HG03025 (cell line): Measurements from ENCODE around the gene GRHL1.
"Not testable (repeated sequence)": the region's sequence is repeated elsewhere in the genome, so short reads cannot be mapped to it uniquely, and the experiment has no call there.

Experiments
- ATAC-seq: cut with Tn5 transposase; IDR thresholded peaks from one replicate; pipeline ENCODE4 v1.9.1; 2021; ENCODE audit warnings: mild to moderate bottlenecking, moderate library complexity; ENCODE audit not compliant: unreplicated experiment, low FRiP score

GRHL1 gene

GRCh38 chr2:9951522-9952285 is at the start of gene GRHL1:
Gene GRHL1 (plus strand): TSS chr2:9951693. CDS start chr2:9951834, 141 bp downstream.
- ATAC-seq = peak; percentile 95

- ATAC-seq = no peak
Measured at GRCh38 chr2:9905413-9905812, 46.1 kb upstream of the GRHL1 start.

- ATAC-seq = no peak
Measured at GRCh38 chr2:9907402-9907801, 44.1 kb upstream of the GRHL1 start.

DNA sequence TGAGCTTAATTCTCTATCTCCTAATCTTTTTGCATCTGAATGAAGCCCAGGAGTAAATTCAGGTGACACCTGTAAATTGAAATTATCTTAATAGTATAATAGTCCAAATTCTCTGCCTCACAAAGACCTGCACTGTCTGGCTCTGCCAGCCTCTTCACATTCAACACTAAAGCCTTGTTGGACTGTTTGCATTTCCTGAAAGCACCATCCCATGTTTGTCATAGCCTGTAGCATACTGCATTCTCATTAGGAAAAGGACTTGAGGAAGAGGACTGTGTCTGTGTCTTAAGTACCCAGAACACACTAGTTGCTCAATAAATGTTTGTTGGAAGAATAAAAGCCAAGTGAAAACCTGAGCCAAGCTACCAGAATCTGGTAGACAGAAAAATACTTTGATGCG is 42.9 kb upstream of the GRHL1 start:
- ATAC-seq = no peak

- no peak for ATAC-seq
Measured at GRCh38 chr2:9909106-9909505, 42.4 kb upstream of the GRHL1 start.

GRCh38 chr2:9910699-9911098 is 40.8 kb upstream of the GRHL1 start:
- no peak for ATAC-seq

DNA sequence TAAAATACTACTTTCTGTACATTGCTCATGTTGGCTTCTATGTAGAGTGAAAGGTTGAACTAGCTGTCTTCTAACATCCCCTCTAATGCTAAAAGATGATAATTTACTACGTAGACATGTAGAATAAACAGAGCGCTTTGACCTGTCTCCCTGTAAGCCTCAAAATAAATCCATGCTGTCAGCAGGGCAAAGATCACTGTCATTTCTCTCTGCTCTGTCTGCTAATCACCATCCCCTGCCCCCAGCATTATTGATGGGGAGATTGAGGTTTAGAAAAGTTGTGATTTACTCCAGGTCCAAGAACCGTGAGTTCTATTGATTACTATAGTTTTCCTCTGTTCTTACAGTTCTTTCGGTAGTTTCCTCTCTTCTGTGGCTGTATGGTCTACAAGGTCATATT is 39.0 kb upstream of the GRHL1 start:
- no peak for ATAC-seq

DNA sequence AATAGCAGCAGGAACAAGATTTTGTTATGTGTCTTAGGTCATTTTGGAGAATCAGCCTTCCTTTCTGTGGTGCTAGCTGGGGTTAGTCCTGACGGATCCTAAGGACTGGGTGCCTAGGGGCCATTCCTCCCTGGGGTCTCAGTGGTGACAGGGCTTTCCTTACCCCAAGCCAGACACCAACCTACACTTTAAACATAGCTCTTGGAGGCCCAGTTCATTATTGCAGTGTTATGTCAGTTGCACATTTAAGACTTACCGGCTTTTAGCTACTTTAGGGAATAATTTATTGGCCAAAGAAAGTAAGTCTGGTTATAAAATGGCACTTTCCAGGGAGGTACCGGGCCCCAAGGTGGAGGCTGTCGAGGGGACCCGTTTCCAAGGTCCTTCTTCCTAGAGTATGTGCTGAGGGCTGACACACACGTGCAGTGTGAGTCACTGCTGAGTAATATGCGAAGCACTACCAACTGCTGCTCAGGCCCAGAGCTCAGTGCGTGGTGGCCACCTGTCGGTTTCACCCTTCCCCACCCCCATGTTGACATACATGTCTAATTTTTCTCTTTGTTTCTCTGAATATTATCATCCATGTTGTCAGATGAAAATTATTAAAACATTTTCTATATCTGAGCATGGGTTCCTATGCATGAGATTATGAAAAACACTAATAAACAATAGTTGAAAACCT is 37.0 kb upstream of the GRHL1 start:
- peak; percentile 94 for ATAC-seq

DNA sequence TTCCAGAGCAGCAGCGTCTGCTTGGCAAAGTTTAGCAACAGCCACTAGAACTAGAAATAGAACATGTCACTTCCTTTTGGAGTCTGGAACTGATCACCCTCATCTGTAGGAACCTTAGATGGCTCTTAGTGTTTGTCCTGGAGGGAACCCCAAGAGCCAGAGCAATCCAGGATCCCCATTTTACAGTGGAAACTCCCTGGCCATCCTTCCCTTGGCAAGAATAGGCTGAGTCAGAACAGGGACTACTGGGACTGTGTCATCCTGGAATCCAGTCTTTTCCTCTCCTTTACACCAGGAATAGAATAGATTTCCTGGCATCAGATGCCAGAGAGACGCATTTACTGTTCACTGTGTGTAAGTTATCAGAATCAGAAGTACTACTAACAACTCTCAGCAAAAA is 33.2 kb upstream of the GRHL1 start:
- ATAC-seq = no peak

GRCh38 chr2:9919512-9919911 is 32.0 kb upstream of the GRHL1 start:
- no peak for ATAC-seq

DNA sequence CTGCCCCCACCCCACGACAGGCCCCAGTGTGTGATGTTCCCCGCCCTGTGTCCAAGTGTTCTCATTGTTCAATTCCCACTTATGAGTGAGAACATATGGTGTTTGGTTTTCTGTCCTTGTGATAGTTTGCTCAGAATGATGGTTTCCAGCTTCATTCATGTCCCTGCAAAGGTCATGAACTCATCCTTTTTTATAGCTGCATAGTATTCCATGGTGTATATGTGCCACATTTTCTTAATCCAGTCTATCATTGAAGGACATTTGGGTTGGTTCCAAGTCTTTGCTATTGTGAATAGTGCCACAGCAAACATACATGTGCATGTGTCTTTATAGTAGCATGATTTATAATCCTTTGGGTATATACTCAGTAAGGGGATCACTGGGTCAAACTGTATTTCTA is 24.5 kb upstream of the GRHL1 start:
- not testable (repeated sequence) for ATAC-seq

DNA sequence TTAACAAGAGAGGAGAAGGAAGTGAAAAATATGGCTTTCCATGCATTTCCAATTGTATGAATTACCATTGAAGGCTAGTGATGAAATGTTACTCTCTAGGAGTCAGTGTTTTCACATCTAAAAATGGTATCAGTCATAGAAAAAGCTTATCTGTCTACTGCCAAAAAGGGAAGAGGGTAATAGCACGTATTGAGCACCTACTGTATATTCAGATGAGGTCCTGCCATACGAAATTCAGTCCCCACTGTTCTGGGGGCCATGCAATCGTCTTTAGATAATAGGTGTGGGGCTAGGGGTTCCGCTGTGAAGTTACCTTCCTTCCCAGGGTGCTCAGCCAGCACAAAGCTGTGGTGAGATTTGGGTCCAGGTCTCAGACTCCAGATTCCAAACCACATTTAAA is 14.2 kb upstream of the GRHL1 start:
- ATAC-seq = no peak

DNA sequence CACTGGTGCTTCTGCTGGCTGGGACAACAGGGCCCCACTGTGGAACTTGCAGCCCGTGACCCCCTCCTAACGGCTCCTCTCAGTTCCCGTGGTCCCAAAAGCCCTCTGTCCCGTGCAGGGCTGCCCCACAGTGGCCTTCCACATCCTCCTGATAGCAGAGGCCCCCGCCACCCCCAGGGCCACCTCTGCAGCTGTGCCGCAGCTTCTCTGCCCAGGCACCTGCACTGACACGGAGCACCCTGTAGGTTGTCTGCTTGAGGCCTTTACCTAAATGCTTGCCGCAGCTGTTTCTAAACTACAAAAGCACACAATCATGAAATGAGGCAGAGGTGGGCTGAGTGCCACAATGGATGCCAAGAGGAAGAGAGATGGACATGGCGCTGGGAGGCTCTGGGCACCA is 13.5 kb upstream of the GRHL1 start:
- no peak for ATAC-seq

GRCh38 chr2:9939587-9940485 is 11.7 kb upstream of the GRHL1 start:
- no peak for ATAC-seq

GRCh38 chr2:9941196-9941995 is 10.1 kb upstream of the GRHL1 start:
- ATAC-seq = no peak

GRCh38 chr2:9941996-9942390 is 9.5 kb upstream of the GRHL1 start:
- no peak for ATAC-seq

- no peak for ATAC-seq
Measured at GRCh38 chr2:9944330-9944758, 7.1 kb upstream of the GRHL1 start.

DNA sequence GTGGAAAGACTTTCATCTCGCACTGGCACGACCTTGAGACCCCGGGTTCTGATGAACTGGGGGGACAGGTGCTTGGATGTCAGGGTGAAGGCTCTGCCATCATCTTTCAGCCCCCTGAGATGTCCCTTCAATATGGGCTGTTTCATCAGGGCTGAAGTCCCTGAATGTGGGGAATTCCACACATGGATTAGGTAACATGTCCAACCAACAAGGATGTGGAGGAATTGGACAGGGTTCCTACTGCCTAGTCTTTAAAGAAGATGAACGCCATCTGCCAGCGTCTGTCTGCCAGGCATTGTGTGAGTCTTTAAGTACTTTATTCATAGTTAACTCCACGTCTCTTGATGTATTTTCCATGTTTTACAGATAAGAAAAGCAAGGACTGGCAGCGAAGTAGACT is 5.9 kb upstream of the GRHL1 start:
- no peak for ATAC-seq

DNA sequence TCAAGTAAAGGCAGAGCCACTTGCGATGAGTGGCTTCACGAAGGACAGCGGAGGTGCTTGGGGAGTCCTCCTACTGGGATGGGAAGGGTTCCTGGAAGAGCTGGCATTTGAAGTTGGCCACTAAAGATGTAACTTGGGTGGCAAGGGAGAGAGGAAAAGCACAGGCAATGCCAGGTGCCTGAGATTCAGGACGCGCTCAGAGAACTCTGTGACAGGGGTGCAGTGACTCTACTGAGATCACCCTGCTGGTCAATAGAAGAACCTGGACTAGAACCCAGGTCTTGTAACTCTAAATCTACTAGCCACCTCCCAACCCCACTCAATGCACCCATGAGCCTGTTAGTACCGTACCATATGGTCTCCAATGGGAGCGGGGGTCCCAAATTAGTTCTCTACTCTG is 5.4 kb upstream of the GRHL1 start:
- ATAC-seq = no peak

GRCh38 chr2:9946818-9947217 is 4.7 kb upstream of the GRHL1 start:
- ATAC-seq = no peak
